ENCODE data around the gene UBA7.

Gene UBA7

DNA sequence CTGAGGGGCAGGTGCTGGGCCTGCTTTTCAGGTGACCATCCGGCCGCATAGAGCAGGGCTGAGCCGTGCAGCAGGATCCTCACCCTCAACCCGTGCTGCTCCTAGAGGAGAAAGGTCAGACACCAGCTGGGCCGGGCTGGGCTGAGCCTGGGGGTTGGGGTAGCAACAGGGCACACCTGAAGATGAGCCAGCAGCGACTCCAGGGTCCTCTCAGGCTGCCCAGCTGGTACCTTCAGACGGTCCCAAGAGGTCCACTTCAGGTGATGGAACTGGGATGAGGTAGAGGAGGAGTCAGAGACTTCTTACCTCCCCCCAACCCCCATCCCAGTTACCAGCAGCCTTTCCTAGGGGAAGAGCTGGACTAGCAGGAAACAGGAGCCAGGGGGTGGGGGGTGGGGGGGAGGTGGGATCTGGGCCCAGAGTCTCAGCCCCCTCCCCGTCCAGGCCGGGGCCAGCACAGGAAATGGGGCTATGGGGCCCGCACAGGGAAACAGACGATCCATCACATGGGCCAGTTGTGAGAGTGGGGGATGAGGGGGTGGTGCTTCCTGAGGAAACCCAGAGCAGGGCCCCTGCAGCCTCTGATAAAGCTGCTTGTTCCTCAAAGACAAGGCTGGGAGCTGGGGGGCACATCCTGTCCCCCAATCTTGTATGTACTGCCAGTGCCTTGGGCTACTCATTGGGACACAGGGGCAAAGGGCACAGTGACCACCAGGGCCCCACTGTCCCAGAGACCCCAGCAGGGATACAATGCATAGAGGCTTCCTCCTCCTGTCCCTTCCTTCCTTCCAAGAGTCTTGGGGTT, 7.7 kb downstream of the UBA7 start:
- peak; percentile 40 for DNase-seq

DNA sequence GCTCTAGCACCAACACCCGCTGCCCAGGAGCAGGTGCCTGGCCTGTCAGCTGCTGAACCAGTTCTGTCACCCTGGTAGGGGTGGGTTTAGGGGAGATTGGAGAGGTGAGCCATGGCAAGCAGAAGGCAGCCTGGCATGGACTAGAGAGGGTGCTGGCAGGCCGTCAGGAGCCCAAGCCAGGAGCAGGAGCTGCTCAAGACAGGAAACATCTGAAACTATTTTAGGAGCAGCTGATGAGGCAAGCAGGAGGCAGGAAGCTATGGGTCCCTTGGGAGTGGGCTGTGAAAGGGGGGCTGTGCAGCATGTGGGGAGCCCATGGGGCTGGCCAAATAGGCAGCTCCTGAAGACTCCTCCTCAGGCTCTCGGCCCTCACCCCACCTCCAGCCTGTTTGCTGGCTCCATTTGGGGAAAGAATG, 8.4 kb downstream of the UBA7 start:
- DNase-seq = no peak

DNA sequence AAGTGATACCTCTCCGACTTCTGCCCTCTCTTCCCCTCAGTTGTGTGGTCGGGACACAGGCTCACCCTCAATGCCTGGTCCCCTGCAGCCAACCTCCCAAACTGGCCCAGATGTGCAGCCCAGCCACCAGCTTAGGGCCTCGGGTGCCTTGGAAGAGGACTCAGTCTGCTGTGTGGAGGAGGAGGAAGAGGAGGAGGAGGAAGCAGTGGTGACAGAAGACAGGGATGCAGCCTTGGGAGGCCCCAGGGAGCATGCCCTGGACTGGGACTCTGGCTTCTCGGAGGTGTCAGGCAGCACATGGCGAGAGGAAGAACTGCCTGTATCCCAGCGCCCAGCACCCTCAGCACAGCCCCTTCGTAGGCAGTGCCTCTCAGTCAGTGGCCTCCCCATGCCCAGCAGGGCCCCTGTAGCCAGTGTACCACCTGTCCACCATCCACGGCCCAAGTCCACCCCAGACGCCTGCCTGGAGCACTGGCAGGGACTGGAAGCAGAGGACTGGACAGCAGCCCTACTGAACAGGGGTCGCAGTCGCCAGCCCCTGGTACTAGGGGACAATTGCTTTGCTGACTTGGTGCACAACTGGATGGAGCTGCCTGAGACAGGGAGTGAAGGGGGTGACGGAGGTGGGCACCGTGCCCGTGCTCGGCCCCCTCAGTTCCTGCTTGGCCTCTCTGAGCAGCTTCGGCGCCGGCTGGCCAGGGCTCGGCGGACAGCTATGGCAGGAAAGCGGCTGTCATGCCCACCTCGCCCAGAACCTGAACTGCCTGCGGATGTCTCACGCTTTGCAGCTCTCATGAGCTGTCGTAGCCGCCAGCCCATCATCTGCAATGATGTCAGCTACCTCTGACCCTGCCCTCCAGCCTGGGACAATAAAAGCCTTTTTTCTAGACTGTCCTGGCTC, 9.4 kb downstream of the UBA7 start:
- DNase-seq = no peak

GRCh38 chr3:49803465-49804140, 10.2 kb downstream of the UBA7 start:
- DNase-seq = peak; percentile 65

DNA sequence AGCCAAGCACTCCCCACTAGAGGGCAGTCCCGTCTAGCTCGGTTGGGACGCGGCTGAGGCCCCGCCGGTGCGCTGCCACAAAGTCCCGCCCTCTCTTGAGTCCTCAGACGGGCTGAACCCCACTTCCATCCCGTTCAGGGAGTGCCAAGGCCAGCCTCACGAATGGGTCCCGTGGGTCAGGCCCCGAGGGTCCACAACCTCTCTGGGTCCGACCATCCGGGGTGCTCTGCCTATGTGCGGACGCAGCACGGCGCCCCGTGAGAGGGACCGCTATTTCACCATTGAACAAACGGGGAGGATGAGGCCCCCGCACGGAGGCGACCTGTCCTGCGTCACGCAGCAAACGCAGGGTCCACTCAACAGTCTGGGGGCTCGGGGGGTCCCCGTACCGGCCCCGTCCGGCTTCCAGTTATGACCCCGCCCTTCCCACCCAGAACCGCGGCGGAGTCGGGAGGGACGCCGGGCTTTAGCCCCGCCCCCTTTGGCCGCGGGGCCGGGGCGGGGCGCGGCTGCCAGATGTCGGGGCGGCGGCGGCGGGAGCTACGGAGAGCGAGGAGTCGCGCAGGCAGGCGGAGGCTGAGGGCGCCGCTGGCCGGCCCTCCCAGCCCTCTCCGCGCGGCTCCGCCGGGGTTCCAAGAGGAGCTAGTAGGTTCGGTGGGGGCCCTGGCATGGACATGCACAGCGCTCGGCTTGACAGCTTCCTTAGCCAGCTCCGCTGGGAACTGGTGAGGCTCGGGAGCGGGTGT, 10.9 kb downstream of the UBA7 start, which contains the start of gene INKA1:
Gene INKA1, plus strand, starts transcription at position 543 of the 746 bp plus-strand sequence. Its CDS starts 132 bp downstream, at position 675.
- peak; percentile 92 for DNase-seq

DNA sequence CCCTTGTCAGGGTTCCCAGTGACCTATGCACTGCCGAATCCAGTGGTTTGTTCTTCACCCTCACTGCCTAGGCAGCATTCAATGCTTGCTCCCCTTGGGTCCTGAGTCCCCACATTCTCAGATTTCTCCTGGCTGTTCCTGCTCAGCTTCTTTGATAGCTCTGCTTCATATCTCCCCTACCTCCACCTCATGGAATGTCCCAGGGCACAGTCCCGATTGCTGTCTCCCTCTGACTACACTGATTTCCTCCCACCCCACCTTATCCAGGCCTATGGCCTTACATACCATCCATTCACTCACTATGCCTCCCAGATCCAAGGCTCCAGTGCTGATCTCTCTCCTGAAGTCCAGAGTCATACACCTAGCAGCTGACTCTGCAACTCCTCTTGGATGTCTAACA, 12.6 kb downstream of the UBA7 start:
- no peak for DNase-seq

- DNase-seq = no peak
Measured at GRCh38 chr3:49799761-49800160, 14.0 kb downstream of the UBA7 start, which contains the start of gene CDHR4. CDHR4 (minus strand) TSS chr3:49799873; CDS start chr3:49799812, 61 bp downstream.

DNA sequence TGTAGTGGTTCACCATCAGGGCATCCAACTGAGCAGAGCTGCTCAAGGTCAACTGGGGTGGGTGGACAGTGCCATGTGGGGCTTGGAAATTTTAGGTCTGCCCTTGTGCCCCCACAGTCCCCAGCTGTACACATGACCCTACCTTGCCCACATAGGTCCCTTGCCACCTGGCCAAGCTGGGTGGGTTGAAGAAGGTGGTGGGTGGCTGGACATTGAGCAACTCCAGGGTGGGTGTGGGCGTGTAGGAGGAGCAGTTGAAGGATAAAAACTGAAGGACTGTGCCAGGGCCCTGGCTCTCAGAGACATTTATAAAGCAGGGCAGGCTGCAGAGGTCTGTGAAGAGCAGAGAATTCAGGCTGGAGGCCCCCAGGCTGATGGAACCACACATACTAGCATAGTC, 14.6 kb downstream of the UBA7 start:
- no peak for DNase-seq

GRCh38 chr3:49794926-49795905, 18.5 kb downstream of the UBA7 start:
- no peak for DNase-seq

DNA sequence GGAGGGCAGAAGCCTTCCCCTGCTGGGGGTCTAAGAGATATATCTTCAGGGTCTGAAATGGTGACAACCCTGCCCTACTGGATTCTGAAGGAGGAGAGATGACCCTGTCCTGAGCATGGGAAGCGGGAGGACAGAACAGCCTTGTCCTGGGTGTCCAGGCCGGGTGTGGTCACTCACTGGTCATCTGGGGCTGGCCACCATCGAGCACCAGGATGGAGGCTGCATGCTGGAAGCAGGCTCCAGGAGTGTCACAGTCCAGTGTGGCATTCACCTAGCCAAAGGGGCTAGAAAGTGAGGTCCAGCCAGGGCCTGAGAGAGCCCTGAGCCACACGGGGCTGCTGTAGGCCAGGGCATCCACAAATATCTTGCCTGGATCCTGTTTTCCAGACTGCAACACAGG, 19.3 kb downstream of the UBA7 start:
- no peak for DNase-seq

DNA sequence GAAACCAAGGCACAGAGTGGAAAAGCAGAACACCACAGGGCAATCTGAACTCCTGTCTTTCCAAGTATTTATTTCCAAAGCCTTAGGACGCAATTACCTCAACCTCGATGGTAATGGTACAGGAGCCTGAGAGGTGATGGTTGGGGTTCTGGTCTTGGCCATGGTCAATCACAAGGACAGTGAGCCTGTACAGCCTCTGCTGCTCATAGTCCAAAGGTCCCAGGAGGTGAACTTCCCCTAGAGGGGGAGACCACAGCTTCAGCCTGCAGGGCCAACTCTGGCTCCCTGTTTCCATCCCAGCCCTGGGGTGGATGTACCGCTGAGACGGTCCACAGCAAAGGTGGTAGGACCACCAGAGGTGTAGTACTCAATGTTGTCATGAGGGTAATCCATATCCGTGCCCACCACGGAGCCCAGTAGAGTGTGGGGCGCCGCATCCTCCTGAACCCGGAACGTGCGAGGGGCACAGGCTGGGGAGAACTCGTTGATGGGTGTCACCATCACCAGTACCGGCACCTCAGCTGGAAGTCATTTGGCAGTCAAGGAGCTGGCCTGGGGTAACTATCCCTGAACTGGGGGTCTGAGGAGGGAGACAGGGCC, 20.2 kb downstream of the UBA7 start:
- no peak for DNase-seq

DNA sequence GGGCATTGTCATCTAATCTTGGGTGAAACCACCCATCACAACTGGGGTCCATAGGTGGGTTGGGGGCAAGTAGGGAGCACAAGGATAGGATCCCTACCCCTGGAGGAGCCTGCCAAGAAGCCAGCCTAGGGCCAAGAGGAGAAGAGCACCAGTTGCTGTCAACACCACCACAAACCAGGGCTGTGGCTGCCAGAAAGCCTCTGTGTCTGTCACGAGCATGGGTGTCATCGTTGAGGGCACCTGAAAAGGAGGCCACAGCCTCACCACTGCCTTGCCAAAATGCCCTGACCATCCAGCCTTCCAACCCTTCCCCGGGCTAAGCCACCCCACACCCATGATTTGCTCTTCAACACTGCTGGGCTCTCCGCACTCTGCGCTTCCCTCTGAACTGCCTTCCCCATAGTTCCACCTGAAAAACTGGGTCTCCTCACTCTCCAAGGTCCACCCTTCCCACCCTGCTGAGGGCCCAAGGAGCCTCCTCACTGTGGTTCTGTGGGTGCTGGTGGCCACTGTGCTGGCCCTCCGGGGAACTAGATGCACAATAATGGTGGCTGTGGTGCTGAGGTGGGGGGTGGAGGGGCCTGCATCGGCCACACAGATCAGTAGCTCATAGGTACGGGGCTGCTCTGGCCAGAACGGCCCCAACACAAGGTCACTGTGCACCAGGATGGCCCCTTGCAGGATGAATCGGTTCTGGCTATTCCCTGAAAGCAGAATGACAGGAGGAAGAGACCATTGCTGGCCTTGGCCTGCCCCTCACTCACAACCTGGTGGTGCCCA, 21.2 kb downstream of the UBA7 start:
- no peak for DNase-seq

GRCh38 chr3:49791571-49791970, 22.2 kb downstream of the UBA7 start:
- DNase-seq = no peak

DNA sequence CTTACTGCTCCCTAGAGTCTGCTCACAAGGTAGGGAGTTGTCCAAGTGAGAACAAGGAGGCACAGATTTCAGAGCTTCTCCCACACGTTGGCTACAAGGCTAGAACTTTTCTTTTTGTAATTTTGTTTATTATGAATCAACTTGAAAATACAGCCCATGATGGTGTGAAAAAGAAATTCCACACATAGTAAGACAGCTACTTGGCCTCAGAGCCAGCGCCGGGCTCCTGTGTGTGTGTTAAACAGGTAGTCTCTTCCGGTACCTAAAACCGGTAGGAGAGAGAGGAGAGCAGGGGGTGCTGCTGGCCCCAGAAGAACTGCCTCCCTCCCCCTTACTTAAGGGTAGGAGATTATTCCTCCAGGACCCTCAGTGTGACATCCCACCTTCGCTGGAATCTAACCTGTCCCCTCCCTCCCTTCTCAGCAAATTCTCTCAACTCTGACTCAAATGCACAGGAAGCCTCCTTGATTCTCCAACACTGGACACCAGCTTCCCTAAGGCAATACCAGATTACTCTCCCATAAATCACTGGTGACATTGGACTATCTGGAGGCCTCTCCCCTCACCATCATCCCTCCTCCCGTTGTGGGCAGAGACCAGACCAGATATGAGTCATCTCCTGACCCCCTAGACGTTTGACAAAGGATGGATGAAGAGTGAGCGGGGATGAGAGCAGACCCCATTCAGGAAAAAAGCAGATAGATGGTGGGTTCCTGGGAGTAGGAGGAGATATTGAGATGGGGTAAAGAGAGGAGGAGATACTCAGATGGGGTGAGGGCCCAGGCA, 22.9 kb downstream of the UBA7 start:
- DNase-seq = no peak

GRCh38 chr3:49788056-49788455, 25.7 kb downstream of the UBA7 start:
- DNase-seq = no peak

DNA sequence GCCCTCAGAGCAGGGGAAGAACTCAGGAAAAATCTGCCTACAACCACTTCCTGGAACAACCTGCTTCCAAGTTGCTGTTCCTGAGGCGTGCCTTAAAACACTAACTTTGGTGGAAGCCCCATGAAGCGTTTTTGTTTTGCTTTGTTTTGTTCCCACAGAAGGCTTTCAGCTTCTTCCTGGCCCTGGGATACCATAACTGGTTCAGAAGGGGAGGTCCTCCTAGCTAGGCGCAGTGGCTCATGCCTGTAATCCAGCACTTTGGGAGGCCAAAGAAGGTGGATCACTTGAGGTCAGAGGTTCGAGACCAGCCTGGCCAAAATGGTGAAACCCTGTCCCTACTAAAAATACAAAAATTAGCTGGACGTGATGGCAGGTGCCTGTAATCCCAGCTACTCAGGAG, 26.2 kb downstream of the UBA7 start:
- no peak for DNase-seq

- no peak for DNase-seq
Measured at GRCh38 chr3:49787182-49787464, 26.6 kb downstream of the UBA7 start.

- DNase-seq = peak; percentile 100
Measured at GRCh38 chr3:49786357-49787181, 27.2 kb downstream of the UBA7 start, which contains the start of gene IP6K1. IP6K1 (minus strand) TSS chr3:49786542; CDS start chr3:49748040, 38,502 bp downstream.

Measured in stimulated activated CD8-positive, alpha-beta memory T cell treated with anti-CD3 and anti-CD28 coated beads, Interleukin-4, amount 100 ng/mL, for 48 hours (primary cell).